Measurements from ENCODE around the gene SLC6A18. TPM values are rescaled to one million over a fixed set of nuclear protein-coding genes. Genes with fewer than 3 reads are reported as not detected.

SLC6A18 gene
- total and polyA plus RNA-seq, 2 donors from 2014 or later: 1.5 TPM; not detected in 1

DNA sequence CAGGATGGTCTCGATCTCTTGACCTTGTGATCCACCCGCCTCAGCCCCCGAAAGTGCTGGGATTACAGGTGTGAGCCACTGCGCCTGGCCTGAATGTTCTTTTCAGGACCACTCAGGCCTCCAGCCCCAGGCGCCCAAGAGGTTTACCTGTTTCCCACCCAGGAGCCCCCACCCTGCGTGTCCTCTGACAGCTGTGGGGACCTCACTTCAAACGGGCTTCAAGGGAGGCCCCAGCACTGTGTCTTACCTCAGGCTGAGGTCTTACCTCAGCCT is 42.9 kb upstream of the SLC6A18 start:
- H3K4me3 ChIP-seq (ENCODE audit: low read length in 3 of 3): peak overlapping the region in 1 of 3 donors; percentile 41
- intact Hi-C loops (cut with DNase I): no loop called here
- no peaks in the 10 kb centered on the region for H3K9me3 ChIP-seq (ENCODE audit: control insufficient read depth in 2 of 3, insufficient read depth in 1 of 3, low read length in 3 of 3)
- H3K27ac ChIP-seq (ENCODE audit: low read depth in 2 of 2, low read length in 2 of 2): peak overlapping the region in 1 of 2 donors; percentile 13
- no peaks in the 10 kb centered on the region for H3K36me3 ChIP-seq (ENCODE audit: control insufficient read depth in 2 of 3, insufficient read depth in 3 of 3, low read length in 3 of 3)
- no peaks in the 10 kb centered on the region for H3K27me3 ChIP-seq (ENCODE audit: control insufficient read depth, insufficient read depth, low read length)
- TF ChIP-seq, protein P1, sequence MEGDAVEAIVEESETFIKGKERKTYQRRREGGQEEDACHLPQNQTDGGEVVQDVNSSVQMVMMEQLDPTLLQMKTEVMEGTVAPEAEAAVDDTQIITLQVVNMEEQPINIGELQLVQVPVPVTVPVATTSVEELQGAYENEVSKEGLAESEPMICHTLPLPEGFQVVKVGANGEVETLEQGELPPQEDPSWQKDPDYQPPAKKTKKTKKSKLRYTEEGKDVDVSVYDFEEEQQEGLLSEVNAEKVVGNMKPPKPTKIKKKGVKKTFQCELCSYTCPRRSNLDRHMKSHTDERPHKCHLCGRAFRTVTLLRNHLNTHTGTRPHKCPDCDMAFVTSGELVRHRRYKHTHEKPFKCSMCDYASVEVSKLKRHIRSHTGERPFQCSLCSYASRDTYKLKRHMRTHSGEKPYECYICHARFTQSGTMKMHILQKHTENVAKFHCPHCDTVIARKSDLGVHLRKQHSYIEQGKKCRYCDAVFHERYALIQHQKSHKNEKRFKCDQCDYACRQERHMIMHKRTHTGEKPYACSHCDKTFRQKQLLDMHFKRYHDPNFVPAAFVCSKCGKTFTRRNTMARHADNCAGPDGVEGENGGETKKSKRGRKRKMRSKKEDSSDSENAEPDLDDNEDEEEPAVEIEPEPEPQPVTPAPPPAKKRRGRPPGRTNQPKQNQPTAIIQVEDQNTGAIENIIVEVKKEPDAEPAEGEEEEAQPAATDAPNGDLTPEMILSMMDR (IDR thresholded peaks at IDR 0.05; ENCODE audit: borderline replicate concordance, extremely low read depth, insufficient read depth): no peak
- H3K9ac ChIP-seq (ENCODE audit: low read length in 3 of 3): no peak overlapping the region
- no peak for FAIRE-seq
- H3K4me1 ChIP-seq (ENCODE audit: control insufficient read depth in 2 of 3, insufficient read depth in 2 of 3, low read depth in 1 of 3, low read length in 3 of 3): peaks cover 0 to 8% (median 5%) of the 10 kb centered on the region in 3 donors
- DNase-seq: no peak

DNA sequence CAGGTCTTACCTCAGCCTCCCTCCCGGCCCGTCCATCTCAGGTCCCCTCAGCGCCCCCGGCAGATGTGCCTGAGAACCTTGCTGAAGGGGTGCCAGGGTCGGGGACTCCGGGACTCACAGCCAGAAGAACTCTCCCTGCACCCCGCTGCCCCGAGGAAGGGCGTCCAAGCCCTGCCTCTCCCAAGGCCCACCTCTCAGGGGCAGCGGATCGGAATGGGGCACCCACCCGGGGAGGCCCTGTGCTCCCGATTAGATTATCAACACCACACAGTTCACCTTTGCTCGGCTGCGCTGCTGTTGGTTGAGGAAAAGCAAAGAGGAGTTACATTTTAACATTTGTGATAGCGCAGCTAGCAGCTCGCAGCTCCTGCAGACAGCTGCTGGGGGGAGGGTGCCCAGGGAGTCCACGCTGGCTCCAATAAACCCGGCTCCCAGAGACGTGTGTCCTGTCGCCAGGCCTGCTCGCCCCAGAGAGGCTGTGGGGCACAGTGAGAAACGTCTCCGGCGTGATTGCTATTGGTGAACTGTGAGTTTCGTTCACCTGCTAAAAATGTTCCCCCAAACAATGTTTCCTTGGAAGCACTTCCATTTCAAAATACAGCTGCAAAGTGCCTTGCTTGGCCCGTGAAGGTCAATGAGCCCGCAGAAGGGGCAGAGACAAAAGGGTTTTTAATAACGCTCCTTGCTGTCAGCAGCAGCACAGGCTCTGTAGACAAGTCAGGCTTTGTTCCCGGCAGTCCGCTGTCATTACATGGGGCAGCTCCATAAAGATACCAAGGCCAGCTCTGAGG is 42.4 kb upstream of the SLC6A18 start:
- peak in 4 of 5 donors; percentile 53 to 69 (median 62) for DNase-seq

DNA sequence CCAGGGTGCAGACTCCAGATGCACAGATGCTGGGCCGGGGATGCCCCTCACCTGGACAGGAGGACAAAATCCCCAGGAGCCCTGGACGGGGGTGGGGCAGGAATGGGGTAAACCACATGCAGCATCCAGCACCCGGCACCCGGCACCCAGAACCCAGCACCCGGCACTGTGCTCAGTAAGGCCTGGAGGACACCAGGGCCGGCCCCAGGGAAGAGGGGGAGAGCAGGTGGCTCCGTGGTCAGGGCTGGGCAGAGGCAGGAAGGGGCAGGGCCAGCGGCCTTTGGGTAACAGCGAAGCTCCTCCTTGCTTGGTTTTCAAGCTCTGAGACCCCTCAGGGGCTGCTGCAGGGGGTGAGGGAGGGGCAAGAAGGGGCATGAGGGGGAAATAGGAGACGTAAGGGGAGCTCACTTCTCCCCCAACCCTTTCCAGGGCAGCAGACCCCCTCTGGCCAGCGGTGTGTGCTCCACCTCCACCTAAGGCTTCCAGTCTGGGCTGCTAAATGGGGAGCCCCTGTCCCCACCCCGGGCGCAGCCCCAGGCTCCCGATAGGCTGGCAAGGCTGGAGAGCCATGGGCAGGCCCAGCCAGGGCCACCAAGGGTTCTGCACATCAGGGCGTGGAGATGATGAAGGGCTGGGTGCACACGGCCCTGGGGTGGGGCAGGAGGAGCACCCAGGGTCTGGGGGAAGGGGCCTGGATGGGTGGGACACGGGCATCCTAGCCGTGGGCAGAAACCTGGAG is 41.6 kb upstream of the SLC6A18 start:
- Histone ChIP-seq H3K9ac (ENCODE audit: low read length in 3 of 3) (no peak overlapping the region), H3K27me3 (ENCODE audit: control insufficient read depth, insufficient read depth, low read length) (no peaks in the 10 kb centered on the region), H3K4me3 (ENCODE audit: low read length in 3 of 3) (peak overlapping the region in 1 of 3 donors; percentile 41), H3K27ac (ENCODE audit: low read depth in 2 of 2, low read length in 2 of 2) (peak overlapping the region in 1 of 2 donors; percentile 11), H3K36me3 (ENCODE audit: control insufficient read depth in 2 of 3, insufficient read depth in 3 of 3, low read length in 3 of 3) (no peaks in the 10 kb centered on the region), H3K9me3 (ENCODE audit: control insufficient read depth in 2 of 3, insufficient read depth in 1 of 3, low read length in 3 of 3) (no peaks in the 10 kb centered on the region), H3K4me1 (ENCODE audit: control insufficient read depth in 2 of 3, insufficient read depth in 2 of 3, low read depth in 1 of 3, low read length in 3 of 3) (peaks cover 0 to 8% (median 5%) of the 10 kb centered on the region in 3 donors)
- DNase-seq: peak in 1 of 5 donors; percentile 66
- intact Hi-C loops (cut with DNase I): no loop called here
- FAIRE-seq: no peak
- TF ChIP-seq, protein P1 (IDR thresholded peaks at IDR 0.05; ENCODE audit: borderline replicate concordance, extremely low read depth, insufficient read depth): no peak

More for the DNA sequence above, 42.4 kb upstream of the SLC6A18 start:
- no peaks in the 10 kb centered on the region for H3K9me3 ChIP-seq (ENCODE audit: control insufficient read depth in 2 of 3, insufficient read depth in 1 of 3, low read length in 3 of 3)
- peak overlapping the region in 1 of 2 donors; percentile 13 for H3K27ac ChIP-seq (ENCODE audit: low read depth in 2 of 2, low read length in 2 of 2)
- FAIRE-seq: no peak
- intact Hi-C loops (cut with DNase I): no loop called here
- TF ChIP-seq, protein P1 (IDR thresholded peaks at IDR 0.05; ENCODE audit: borderline replicate concordance, extremely low read depth, insufficient read depth): no peak
- H3K9ac ChIP-seq (ENCODE audit: low read length in 3 of 3): no peak overlapping the region
- H3K4me3 ChIP-seq (ENCODE audit: low read length in 3 of 3): peak overlapping the region in 1 of 3 donors; percentile 41
- no peaks in the 10 kb centered on the region for H3K36me3 ChIP-seq (ENCODE audit: control insufficient read depth in 2 of 3, insufficient read depth in 3 of 3, low read length in 3 of 3)
- peaks cover 0 to 8% (median 5%) of the 10 kb centered on the region in 3 donors for H3K4me1 ChIP-seq (ENCODE audit: control insufficient read depth in 2 of 3, insufficient read depth in 2 of 3, low read depth in 1 of 3, low read length in 3 of 3)
- no peaks in the 10 kb centered on the region for H3K27me3 ChIP-seq (ENCODE audit: control insufficient read depth, insufficient read depth, low read length)

Data from kidney (tissue), 14 donors.